HCT116 (cell line): ENCODE data around the gene ADAMTS15. TPM values are rescaled to one million over a fixed set of nuclear protein-coding genes. Genes with fewer than 3 reads are reported as not detected.

Experiments used
- ATAC-seq: fragments of 200-7000 bp; cut with Tn5 transposase; 2 replicates; pipeline ENCODE4 v1.9.1; 2020; ENCODE audit warnings: mild to moderate bottlenecking, moderate library complexity
- BruUV-seq: library from RNA; stranded (reverse); fragments of 400-500 nt; replicated peaks from 2 replicates; lab custom pipeline; 2021; lab: Mats Ljungman, UMichigan
- CTCF ChIA-PET: fragments of 300-600 bp; sonication (Branson Sonifier 250); formaldehyde crosslinking; loops from one replicate; lab custom pipeline; 2021; ENCODE audit warnings: antibody characterized with exemption; lab: Charles Lee
- POLR2A ChIA-PET: fragments of 300-600, 350-600 bp; sonication (Branson Sonifier 250); formaldehyde crosslinking; loops from one replicate; lab custom pipeline; 2021; ENCODE audit warnings: antibody characterized with exemption; lab: Charles Lee
- RAD21 ChIA-PET, 2 experiments: fragments of 300-600 bp; sonication (Branson Sonifier 250); formaldehyde crosslinking; loops; one replicate each; lab custom pipeline; 2023; ENCODE audit warnings: low total read pairs in 2 of 2; ENCODE audit not compliant: uncharacterized antibody in 2 of 2, unreplicated experiment in 2 of 2, low non-redundant PET in 1 of 2; lab: Charles Lee
- DNase-seq: peaks from one replicate; pipeline ENCODE4 v3.0.0-alpha.2; 2010; ENCODE audit warnings: low read depth, low spot score
- H2AFZ ChIP-seq: fragments of 200-600 bp; shearing (Covaris generic), sonication (generic); 2 replicates; pipeline ENCODE4 v1.6.1; 2017; ENCODE audit warnings: low read depth, mixed run types, mixed read lengths, antibody characterized with exemption, low read length; ENCODE audit not compliant: poor library complexity, severe bottlenecking
- H3K27ac ChIP-seq: 2 replicates; pipeline ENCODE4 v1.5.1; 2012; ENCODE audit warnings: low read depth, low read length
- H3K27me3 ChIP-seq: fragments of 200-600 bp; sonication (generic); 2 replicates; pipeline ENCODE4 v1.6.1; 2016; ENCODE audit warnings: mixed run types, low read length, mixed read lengths; ENCODE audit not compliant: insufficient read depth
- H3K36me3 ChIP-seq, 2 experiments: fragments of 200-500 bp in 1 of 2; fragments of 200-600 bp in 1 of 2; sonication (Bioruptor generic) in 1 of 2; sonication (generic) in 1 of 2; 2 replicates each; pipeline versions ENCODE4 v1.5.1 to v1.6.1; 2014 to 2016; ENCODE audit warnings: low read length in 2 of 2, inconsistent platforms in 1 of 2, mixed read lengths in 1 of 2, mixed run types in 1 of 2; ENCODE audit not compliant: insufficient read depth in 2 of 2, control insufficient read depth in 1 of 2
- H3K4me1 ChIP-seq, 2 experiments: fragments of 200-600 bp in 1 of 2; sonication (generic) in 1 of 2; 2 replicates each; pipeline versions ENCODE4 v1.5.1 to v1.6.1; 2012 to 2017; ENCODE audit warnings: low read length in 2 of 2, inconsistent platforms in 1 of 2, mild to moderate bottlenecking in 1 of 2, mixed read lengths in 1 of 2, mixed run types in 1 of 2, moderate library complexity in 1 of 2; ENCODE audit not compliant: insufficient read depth in 2 of 2, control insufficient read depth in 1 of 2
- H3K4me2 ChIP-seq: fragments of 200-600 bp; sonication (generic); 2 replicates; pipeline ENCODE4 v1.6.1; 2017; ENCODE audit warnings: mixed run types, low read length, mixed read lengths
- H3K4me3 ChIP-seq, 2 experiments: fragments of 200-600 bp in 1 of 2; sonication (generic) in 1 of 2; replicated peaks in 1 of 2; 2 replicates each; pipeline ENCODE4 v1.5.1; 2011 to 2016; ENCODE audit warnings: low read length in 2 of 2, control low read depth in 1 of 2, low read depth in 1 of 2, mild to moderate bottlenecking in 1 of 2, mixed read lengths in 1 of 2, mixed run types in 1 of 2
- H3K79me2 ChIP-seq: fragments of 200-600 bp; sonication (generic); 2 replicates; pipeline ENCODE4 v1.6.1; 2017; ENCODE audit warnings: mild to moderate bottlenecking, mixed run types, low read length, moderate library complexity, mixed read lengths; ENCODE audit not compliant: insufficient read depth
- H3K9ac ChIP-seq: fragments of 200-600 bp; sonication (generic); 2 replicates; pipeline ENCODE4 v1.6.1; 2016; ENCODE audit warnings: low read length, mixed read lengths
- H3K9me2 ChIP-seq: fragments of 200-600 bp; sonication (generic), shearing (Covaris generic); 2 replicates; pipeline ENCODE4 v1.6.1; 2017; ENCODE audit warnings: mixed run types, mild to moderate bottlenecking, moderate library complexity; ENCODE audit not compliant: insufficient read depth
- H3K9me3 ChIP-seq, 2 experiments: fragments of 200-500 bp in 1 of 2; fragments of 200-600 bp in 1 of 2; sonication (Bioruptor generic) in 1 of 2; sonication (generic) in 1 of 2; 2 replicates each; pipeline ENCODE4 v1.6.1; 2014 to 2017; ENCODE audit warnings: low read length in 2 of 2, mixed read lengths in 2 of 2, inconsistent platforms in 1 of 2, low read depth in 1 of 2, mild to moderate bottlenecking in 1 of 2, mixed run types in 1 of 2, moderate library complexity in 1 of 2; ENCODE audit not compliant: control insufficient read depth in 1 of 2, insufficient read depth in 1 of 2
- H4K20me1 ChIP-seq: fragments of 200-600 bp; sonication (generic), shearing (Covaris generic); 2 replicates; pipeline ENCODE4 v1.6.1; 2017; ENCODE audit warnings: mixed run types, mild to moderate bottlenecking, moderate library complexity; ENCODE audit not compliant: insufficient read depth
- CBX3 ChIP-seq: IDR thresholded peaks from 2 replicates; pipeline ENCODE4 v1.6.1; 2012; ENCODE audit warnings: low read depth
- EGR1 ChIP-seq: IDR thresholded peaks from 2 replicates; pipeline ENCODE4 v1.6.1; 2012; ENCODE audit warnings: low read depth
- ELF1 ChIP-seq: IDR thresholded peaks from 2 replicates; pipeline ENCODE4 v1.6.1; 2012; ENCODE audit warnings: low read depth, borderline replicate concordance
- EZH2 ChIP-seq: fragments of 200-600 bp; sonication (generic); IDR thresholded peaks from 2 replicates; pipeline ENCODE4 v1.6.1; 2017; ENCODE audit warnings: antibody characterized with exemption, mixed run types
- FOSL1 ChIP-seq: IDR thresholded peaks from 2 replicates; pipeline ENCODE4 v1.6.1; 2012; ENCODE audit warnings: low read depth
- POLR2AphosphoS5 ChIP-seq: IDR thresholded peaks from 2 replicates; pipeline ENCODE4 v1.6.1; 2011; ENCODE audit warnings: mild to moderate bottlenecking, low read depth, low read length, moderate library complexity
- RAD21 ChIP-seq: IDR thresholded peaks from 2 replicates; pipeline ENCODE4 v1.6.1; 2012; ENCODE audit warnings: low read depth, mild to moderate bottlenecking
- SRF ChIP-seq: IDR thresholded peaks from 2 replicates; pipeline ENCODE4 v1.6.1; 2012; ENCODE audit warnings: low read depth
- TCF7L2 ChIP-seq: IDR thresholded peaks from 2 replicates; pipeline ENCODE4 v1.7.0; 2011; ENCODE audit warnings: borderline replicate concordance, inconsistent platforms; ENCODE audit not compliant: insufficient read depth, insufficient read length; ENCODE audit errors: extremely low read depth
- YY1 ChIP-seq: IDR thresholded peaks from 2 replicates; pipeline ENCODE4 v1.6.1; 2011; ENCODE audit warnings: low read length, low read depth, moderate library complexity, mild to moderate bottlenecking; ENCODE audit not compliant: insufficient replicate concordance; ENCODE audit errors: extremely low read depth
- intact Hi-C: fragments of 100-400 bp; cut with micrococcal nuclease; formaldehyde crosslinking; loops from 2 replicates; pipeline ENCODE4 v1.10.0; 2022
- total RNA-seq: library from RNA; stranded (reverse); gene quantifications from one replicate; pipeline ENCODE4 v1.2.1, GENCODE V29; 2021; ENCODE audit not compliant: unreplicated experiment
- TF ChIP-seq, protein P1 (sequence below): IDR thresholded peaks from 2 replicates; pipeline ENCODE4 v1.6.1; 2012; ENCODE audit warnings: low read depth
- TF ChIP-seq, protein P2 (sequence below): IDR thresholded peaks from 2 replicates; pipeline ENCODE4 v1.6.1; 2012

The ADAMTS15 gene
- total RNA-seq, 1 experiment from 2014 or later: 0.44 TPM

DNA sequence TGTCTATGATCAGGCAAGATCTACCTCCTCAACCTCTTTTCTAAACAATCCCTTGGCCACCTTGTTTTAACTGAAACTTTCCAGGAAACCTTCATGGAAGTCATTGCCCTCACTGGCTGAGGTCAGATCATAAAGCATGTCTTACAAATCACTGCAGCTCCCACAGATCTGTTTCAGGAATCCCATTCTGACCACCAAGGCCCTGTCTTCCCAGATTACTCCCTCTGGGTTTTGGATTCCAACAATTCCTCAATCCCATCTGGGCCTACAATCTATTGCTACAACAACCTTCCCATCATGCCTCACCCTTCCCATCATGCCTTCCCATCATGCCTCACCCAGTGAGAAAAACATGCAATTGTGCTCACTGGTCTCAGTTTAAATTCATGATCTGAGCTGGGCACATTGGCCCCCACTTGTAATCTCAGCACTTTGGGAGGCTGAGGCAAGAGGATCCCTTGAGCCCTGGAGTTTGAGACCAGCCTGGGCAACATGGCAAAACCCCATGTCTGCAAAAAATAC, 15.9 kb downstream of the ADAMTS15 start:
- Histone ChIP-seq H3K9me3 (no peaks in the 10 kb centered on the region), H2AFZ (no peak overlapping the region), H3K9me2 (no peaks in the 10 kb centered on the region), H3K79me2 (no peaks in the 10 kb centered on the region), H3K4me1 (no peaks in the 10 kb centered on the region), H3K27ac (no peak overlapping the region), H3K4me2 (no peak overlapping the region), H3K27me3 (no peaks in the 10 kb centered on the region), H3K4me3 (no peak overlapping the region), H3K9ac (no peak overlapping the region), H3K36me3 (no peaks in the 10 kb centered on the region), H4K20me1 (no peaks in the 10 kb centered on the region)
- TF ChIP-seq EGR1 (no peak), FOSL1 (no peak)
- TF ChIP-seq, protein P1, sequence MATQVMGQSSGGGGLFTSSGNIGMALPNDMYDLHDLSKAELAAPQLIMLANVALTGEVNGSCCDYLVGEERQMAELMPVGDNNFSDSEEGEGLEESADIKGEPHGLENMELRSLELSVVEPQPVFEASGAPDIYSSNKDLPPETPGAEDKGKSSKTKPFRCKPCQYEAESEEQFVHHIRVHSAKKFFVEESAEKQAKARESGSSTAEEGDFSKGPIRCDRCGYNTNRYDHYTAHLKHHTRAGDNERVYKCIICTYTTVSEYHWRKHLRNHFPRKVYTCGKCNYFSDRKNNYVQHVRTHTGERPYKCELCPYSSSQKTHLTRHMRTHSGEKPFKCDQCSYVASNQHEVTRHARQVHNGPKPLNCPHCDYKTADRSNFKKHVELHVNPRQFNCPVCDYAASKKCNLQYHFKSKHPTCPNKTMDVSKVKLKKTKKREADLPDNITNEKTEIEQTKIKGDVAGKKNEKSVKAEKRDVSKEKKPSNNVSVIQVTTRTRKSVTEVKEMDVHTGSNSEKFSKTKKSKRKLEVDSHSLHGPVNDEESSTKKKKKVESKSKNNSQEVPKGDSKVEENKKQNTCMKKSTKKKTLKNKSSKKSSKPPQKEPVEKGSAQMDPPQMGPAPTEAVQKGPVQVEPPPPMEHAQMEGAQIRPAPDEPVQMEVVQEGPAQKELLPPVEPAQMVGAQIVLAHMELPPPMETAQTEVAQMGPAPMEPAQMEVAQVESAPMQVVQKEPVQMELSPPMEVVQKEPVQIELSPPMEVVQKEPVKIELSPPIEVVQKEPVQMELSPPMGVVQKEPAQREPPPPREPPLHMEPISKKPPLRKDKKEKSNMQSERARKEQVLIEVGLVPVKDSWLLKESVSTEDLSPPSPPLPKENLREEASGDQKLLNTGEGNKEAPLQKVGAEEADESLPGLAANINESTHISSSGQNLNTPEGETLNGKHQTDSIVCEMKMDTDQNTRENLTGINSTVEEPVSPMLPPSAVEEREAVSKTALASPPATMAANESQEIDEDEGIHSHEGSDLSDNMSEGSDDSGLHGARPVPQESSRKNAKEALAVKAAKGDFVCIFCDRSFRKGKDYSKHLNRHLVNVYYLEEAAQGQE: no peak
- CTCF ChIA-PET: no interaction called here
- RAD21 ChIA-PET: no interaction called here
- intact Hi-C loops: no loop called here
- BruUV-seq: no TSS peak
- POLR2A ChIA-PET: no interaction called here
- ATAC-seq (no peak), DNase-seq (no peak)

DNA sequence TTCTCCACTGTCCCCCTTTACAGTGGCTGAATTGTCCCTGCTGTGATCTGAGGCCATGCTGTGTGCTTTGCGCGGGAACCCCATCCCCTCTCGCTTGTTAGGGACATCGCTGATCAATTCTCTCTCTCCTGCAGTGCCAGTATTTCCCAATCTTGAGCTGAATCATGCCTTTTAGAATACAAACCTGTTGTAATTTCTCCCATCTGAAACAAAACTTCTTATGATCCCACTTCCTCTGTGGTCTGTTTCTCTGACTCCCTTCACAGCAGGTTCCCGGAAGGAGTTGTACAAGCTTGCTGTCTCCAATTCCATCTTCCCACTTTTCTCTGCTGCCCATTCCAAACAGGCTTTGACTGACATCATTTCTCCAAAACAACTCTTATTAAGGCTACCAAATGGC, 16.8 kb downstream of the ADAMTS15 start:
- no peaks in the 10 kb centered on the region for H3K27me3 ChIP-seq
- H3K9ac ChIP-seq: no peak overlapping the region
- H3K79me2 ChIP-seq: no peaks in the 10 kb centered on the region
- BruUV-seq: no TSS peak
- intact Hi-C loops: no loop called here
- TF ChIP-seq CBX3 (no peak), YY1 (no peak), EZH2 (no peak), ELF1 (no peak), TCF7L2 (no peak), FOSL1 (no peak), SRF (no peak), POLR2AphosphoS5 (no peak), RAD21 (no peak)
- TF ChIP-seq, protein P2, sequence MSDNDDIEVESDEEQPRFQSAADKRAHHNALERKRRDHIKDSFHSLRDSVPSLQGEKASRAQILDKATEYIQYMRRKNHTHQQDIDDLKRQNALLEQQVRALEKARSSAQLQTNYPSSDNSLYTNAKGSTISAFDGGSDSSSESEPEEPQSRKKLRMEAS: no peak
- DNase-seq (no peak), ATAC-seq (no peak)
- POLR2A ChIA-PET: no interaction called here
- no peaks in the 10 kb centered on the region for H3K36me3 ChIP-seq
- no peaks in the 10 kb centered on the region for H4K20me1 ChIP-seq
- CTCF ChIA-PET: no interaction called here
- H3K4me1 ChIP-seq: no peaks in the 10 kb centered on the region
- H3K4me3 ChIP-seq: no peak overlapping the region
- no peaks in the 10 kb centered on the region for H3K9me3 ChIP-seq
- no peak overlapping the region for H3K4me2 ChIP-seq
- no peak overlapping the region for H3K27ac ChIP-seq
- H3K9me2 ChIP-seq: no peaks in the 10 kb centered on the region
- RAD21 ChIA-PET: no interaction called here
- H2AFZ ChIP-seq: no peak overlapping the region
